Stimulated activated CD8-positive, alpha-beta memory T cell treated with anti-CD3 and anti-CD28 coated beads, Interleukin-4, amount 100 ng/mL, for 1 hour (primary cell): ENCODE measurements around the gene FKBP4.

ENCODE experiments used
- DNase-seq, 2 donors: peaks; one replicate each; pipeline ENCODE4 v3.0.0-alpha.2; 2020; ENCODE audit warnings: low read depth in 2 of 2, low spot score in 1 of 2

The FKBP4 gene

DNA sequence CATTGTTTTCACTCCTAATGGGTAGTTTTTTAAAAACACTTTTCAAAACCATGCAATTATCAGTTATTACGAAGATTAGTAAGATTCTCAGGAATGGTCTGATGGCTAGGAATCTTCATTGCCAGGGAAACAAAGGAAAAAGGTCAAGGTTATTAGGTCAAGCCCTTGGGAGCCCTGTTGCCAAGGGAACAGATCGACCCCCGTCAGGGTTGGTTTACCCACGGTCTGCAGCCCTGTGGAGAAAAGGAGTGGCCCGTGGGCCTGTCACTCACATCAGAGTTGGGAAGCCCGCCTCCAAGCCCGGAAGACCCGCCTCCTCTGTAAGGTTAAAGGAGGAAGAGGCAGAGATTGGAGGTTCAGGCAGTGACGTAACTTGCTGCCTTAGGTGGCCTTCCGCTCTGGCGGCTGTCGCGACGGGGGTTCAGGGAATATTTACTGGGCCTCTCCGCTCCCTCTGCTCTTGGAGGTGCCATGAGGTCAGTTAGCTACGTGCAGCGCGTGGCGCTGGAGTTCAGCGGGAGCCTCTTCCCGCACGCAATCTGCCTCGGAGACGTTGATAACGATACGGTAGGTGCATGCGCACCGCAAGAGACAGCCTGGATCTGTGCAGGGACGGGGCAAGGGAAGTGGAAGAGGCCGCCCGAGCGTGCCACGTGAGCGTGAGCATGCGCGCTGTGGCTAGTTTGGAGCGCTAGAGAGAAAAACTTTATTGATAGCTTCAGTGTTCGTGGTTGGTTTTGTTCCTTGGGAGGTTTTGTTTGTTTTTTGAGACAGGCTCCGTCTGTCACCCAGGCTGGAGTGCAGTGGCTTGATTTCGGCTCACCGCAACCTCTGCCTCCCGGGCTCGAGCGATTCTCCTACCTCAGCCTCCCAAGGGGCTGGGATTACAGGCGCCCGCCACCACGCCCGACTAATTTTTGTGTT is 17.8 kb downstream of the FKBP4 start, which contains the start of gene ITFG2:
Gene ITFG2 (plus strand): TSS at position 379 of the 924 bp plus-strand sequence. CDS start 93 bp downstream, at position 472.
- peak; percentile 84 to 89 for DNase-seq

DNA sequence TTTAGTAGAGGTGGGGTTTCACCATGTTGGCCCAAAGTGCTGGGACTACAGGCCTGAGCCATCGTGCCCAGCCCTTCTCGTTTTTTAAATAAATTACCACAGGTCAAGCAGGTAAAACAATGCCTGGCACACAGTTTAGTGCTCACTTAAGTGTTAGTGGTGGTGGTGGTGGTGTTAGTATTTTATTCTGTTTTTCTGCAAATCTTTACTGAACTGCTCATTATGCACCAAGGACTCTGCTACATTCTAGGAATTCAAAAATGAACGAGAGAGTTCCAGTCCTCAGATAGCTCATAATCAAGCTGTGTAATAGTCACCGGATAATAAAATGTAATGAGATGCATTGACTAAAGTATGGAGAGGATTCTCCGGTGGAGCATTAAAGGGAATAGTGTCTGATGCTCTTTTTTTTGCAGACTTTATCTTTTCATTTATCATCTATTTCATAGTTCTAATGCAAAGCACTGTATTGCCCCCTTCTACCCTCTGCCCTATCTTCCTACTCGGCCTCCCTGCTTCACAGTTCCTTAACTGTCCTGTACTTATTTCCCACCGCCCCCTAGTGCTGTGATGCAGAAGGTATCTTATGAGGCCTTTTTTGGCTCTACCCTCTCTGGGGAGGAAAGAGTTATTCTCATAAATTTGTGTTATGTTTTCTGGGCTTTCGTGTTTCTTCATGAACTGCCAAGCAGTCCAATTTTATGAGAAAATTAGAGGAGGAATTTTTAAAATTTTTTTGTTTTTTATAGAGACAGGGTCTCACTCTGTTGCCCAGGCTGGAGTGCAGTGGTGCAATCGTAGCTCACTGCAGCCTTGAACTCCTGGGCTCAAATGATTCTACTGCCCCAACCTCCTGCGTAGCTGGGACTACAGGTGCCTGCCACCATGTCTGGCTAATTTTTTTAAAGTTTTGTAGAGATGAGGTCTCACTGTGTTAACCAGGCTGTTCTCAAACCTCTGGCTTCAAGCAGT is 18.7 kb downstream of the FKBP4 start:
- DNase-seq, result no peak

DNA sequence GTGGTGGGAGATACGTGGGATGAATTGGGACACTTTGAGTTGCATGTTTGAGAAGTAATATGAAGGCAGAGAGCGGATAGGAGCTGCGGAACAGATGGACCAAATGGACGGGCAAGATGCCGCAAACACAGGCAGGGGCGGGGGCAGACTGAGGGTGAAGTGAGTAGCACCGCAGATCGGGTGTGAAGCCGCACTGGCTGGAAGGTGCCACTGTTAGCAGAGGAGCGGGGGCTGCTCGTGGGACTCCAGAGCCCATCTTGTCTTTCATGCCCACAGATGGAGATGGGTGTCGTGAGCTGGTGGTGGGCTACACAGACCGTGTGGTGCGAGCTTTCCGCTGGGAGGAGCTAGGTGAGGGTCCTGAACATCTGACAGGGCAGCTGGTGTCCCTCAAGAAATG is 25.0 kb downstream of the FKBP4 start:
- no peak for DNase-seq

DNA sequence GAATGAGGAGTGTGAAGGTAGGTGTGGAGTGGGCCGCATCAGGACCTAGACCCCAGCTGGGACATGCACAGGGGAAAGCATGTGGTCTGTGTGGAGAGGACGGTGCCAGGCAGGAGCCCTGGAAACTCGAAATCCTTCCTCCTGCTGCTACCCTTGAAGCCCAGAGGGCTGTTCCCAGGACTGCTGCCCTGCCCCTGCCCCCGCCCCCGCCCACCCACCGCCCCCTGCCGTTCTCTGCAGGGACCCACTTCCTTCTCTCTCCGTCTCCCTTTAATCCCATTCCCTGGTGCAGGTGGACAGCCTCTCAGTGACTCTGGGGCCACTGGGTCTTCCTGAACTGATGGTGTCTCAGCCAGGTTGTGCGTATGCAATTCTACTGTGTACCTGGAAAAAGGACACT is 25.7 kb downstream of the FKBP4 start:
- no peak for DNase-seq

DNA sequence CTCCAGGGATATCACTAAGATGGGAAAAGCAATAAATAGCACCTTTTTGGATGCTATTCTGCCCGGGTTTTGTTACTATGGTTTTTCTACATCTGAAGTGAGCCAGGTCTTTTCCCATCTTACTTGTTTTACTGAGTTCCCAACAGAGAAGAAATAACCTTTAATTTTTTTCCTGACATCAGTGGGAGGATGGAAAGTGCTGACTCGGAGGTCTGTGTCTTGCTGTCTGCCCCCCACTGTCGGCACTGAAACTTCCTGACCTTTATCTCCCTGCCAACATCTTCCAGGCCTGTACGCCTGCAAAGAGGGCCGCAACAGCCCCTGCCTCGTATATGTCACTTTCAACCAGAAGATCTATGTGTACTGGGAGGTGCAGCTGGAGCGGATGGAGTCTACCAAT is 28.7 kb downstream of the FKBP4 start:
- no peak for DNase-seq

DNA sequence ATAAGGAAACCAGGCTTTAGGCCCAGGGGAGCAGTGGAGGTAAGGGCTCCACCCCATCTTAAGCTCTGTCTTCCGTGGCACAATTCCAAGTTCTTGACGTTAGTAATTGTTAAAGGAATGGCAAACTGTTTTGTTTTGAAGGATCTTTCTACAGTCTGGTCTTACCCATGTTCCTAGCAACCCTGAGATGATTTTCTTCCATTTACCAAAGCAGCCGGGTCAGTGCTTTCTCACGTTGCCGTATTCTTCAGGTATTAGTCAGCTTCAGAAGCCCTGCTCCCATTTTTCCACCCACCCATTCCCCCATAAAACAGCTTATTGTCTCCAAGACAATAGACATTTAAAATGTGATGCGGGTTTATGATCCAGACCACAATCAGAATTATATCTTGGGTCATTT is 29.8 kb downstream of the FKBP4 start:
- no peak for DNase-seq

DNA sequence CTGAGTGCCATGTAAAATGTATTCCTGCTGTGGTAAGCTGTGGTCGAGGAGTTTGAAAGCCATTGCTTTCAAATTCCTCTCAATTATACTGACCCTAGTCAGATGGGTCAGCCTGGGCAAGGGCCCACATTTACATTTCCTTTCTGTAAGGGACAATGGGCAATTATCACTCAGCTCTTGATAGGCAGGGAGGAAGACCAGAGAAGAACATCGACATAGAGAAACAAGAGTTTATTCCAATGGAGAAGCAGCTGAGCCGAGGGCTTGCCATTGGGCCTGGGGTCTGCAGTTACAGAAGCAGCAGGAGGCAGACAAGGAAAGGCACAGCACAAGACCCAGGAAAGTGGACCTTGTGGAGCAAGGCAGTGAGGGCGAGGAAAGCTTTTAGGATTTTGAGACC is 30.4 kb downstream of the FKBP4 start:
- DNase-seq, result no peak

DNA sequence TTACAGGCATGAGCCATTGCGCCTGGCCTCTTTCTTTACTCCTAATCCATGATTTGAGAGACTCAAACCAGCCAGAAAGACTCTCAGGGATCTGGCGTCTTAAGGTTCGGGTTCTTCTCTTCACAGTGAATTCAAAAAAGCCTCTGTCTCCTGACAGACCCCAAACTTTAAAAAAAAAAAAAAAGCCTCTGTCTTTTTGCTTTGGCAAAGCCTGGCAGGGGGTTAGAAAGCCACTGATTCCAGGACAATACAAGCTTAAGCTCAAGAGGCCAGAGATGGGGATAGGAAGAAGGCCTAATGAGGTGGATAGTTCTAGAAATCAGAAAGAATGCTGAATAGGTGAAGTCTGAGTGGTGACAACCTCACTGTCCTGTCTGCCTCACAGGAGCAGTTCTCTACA is 31.3 kb downstream of the FKBP4 start:
- no peak for DNase-seq

DNA sequence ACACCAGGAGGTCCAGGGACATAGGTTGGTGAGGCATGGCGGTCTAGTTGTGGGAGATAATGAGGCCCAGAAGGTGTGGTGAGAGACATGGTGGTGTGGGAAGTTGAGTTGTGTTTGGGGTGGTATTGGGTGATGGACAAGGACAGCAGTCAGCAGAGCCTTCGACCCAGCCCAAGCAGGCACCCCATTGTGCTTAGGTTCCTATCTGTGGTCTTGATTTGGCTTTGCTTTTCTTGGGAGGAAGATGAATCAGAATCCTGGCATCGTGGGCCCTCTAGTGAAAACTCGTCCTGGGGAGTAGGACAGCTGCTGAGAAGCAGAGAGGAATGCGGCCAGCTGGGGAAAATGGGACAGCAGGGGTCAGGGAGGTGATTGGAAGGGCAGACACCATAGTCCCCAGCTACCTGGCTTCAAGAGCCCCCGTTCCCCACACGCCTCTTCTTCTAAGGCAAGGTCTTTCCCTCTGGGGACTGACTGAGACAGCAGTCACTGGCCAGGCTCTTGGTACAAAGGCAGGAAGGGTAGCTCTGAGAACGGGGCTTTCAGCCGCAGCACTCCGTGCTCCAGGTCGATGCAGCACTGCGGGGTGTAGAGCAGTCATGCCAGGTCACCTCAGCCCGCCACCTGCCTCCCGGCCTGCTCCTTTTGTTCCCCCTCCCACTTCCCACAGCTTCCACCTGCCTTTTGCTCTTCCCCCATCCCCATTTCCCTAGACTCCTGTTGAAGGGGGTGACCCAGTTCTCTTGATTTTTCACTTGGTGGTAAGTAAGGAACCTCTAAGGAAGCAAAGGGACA is 32.1 kb downstream of the FKBP4 start:
- no peak for DNase-seq

DNA sequence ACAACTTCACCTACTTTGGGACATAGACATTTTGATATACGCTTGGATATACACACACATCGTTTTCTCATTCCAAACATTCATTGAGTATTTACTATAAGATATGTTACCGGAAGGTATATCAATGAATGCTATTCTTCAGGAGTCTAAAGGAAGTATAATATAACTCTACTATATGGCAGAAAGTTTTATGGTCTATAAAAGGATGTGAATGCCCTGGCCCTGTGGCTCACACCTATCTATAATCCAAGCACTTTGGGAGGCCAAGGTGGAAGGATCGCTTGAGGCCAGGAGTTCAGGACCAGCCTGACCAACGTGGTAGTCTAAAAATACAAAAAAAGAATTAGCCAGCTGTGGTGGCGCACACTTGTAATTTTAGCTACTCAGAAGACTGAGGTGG is 34.5 kb downstream of the FKBP4 start:
- no peak for DNase-seq

DNA sequence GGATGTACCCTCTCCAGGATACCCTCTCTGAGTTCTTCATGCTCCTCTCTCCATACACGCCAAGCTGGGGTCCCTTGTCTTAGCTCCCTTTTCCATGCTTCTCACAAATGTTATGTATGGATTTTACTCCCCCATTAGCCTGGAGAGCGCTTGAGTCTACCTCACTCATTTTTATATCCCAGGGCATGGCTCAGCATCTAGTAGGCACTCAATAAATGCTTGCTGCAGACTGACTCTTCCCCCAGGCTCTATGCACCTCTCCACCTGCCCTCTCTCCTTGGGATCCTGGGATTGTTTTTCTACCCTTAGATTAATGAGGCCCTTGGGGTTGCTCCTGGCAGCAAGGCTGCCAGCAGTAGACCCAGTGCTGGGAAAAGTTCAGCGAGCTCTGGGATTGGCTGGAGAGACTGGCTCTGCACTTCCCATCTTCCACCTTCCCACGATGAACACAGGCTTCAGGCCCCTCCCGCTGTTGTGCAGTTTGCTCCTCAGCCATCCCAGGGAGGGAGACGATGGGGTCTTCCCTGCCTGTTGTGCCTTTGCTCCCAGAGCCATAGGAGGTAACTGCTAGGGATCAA is 37.9 kb downstream of the FKBP4 start:
- DNase-seq, result no peak

DNA sequence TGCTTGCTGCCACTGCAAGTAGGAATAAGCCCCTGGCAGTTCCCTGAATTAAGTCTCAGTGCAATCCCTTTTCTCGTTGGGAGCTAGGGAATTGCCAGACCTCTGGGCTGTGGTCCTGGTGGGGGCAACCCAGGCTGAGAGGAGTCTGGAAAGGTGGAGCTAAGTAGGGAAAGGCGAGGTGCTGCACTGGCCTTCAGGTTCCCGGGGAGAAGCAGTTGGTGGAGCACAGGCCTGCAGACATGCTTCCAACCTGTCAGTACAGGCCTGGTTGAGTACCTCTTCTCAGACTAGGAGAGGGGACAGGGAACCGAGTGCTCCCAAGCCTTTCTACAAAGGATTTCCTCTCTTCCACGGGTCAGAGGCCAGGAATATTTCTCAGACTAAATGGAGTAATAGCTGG is 38.6 kb downstream of the FKBP4 start:
- no peak for DNase-seq

DNA sequence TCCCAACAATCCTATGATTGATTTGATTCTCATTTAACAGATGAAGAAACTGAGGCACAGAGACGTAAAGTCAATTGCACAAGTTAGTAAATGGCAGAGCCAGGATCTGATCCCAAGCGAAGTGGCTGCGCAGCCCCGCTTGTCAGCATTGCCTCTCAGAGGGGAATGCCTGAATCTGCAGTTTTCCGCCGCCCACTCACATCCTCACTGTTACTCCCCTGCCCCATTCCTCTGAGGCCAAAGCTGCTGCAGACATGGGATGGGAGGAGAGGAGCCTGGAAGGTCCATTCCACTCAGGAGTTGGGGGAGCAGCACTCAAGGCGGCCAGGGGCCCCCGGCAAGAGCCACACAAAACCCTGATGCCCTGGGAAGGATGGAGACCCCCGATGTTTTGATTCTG is 39.0 kb downstream of the FKBP4 start:
- DNase-seq, result no peak

DNA sequence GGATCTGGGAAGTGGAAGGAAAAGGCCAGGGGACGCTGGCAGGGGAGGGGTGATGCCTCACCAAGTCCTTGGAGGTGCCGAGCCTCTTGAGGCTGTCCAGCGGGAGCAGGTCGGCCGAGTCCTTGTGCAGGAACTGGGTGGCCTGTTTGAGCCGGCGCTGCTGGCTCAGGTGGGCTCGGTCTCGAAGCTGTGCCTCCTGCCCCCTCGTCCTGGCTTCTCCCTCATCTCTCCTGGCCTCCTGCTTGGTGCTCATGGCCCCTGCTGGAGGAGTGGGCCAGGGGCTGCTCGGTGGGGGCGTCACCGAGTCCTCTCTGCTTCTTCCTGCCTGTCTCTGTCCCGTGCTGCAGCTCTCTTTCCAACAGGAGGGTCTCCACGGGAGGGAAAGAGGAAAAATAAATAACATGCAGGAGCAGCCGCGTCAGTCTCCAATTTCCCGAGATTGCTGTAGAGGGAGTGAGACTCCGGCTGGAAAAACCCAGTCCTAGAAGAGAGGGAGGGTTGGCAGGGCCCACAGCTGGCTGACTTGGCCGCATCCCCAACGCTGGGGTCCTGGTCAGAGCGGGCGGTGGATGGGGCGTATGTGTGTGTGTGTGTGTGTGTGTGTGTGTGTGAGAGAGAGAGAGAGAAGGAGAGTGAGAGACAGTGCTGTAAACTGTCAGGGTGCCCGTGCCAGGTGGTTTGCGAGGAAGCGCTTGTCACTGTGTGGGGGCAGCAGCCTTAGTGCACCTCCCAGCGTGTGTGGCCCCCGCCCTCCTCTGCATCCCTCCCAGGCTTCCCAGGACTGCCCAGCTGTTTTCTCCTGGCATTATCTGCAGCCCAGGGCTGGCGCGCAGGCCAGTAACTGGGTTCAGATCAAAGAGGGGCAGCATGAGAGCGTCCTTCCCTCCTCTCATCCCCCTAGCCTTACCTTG is 40.1 kb downstream of the FKBP4 start, which contains the start of gene NRIP2:
Gene NRIP2 (minus strand): TSS at position 455 of the 911 bp plus-strand sequence. CDS start 52 bp downstream, at position 403.
- no peak for DNase-seq

DNA sequence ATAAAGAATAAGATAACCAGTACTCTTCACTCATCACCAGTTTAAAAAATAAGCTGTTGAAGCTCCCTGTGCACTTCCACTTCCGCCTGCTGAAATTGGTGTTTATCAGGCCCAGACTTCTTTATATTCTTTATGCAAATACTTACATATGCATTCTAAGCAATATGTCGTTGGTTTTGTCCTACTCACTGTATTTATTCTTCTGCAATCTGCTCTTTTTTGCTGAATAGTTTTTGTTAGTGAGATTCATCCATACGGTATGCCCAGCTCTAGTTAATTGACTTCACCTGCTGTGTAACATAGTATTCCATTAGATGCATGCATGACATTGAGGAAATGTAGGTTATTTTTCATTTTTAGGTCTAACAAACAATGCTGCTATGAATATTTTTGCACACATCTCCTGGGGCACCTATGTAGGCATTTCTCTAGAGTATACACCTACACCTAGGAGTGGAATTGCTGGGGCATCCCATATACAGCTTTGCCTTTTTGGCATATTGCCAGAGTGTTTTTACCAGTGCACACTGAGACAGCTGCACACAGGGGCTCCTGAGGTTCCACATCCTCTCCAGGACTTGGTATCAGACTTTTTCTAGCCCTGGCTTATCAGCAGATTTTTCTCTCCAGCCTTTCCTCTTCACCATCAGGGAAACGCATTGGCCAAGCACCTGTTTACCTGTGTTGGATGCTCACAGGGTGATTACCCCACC is 41.1 kb downstream of the FKBP4 start:
- no peak for DNase-seq

DNA sequence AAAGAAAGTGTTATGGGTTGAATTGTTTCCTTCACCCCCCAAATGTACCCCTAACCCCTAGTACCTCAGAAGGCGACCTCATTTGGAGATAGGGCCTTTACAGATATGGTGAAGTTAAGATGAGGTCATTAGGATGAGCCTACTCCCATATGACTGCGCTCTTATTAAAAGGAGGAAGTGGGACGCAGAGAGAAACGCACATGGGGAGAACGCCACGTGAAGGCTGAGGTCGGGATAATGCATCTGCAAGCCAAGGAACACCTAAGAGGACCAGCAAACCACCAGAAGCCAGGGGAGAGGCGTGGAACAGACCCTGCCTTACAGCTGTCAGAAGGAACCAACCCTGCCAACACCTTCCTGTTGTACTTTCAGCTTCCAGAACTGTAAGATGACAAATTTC is 41.8 kb downstream of the FKBP4 start:
- DNase-seq, result no peak

DNA sequence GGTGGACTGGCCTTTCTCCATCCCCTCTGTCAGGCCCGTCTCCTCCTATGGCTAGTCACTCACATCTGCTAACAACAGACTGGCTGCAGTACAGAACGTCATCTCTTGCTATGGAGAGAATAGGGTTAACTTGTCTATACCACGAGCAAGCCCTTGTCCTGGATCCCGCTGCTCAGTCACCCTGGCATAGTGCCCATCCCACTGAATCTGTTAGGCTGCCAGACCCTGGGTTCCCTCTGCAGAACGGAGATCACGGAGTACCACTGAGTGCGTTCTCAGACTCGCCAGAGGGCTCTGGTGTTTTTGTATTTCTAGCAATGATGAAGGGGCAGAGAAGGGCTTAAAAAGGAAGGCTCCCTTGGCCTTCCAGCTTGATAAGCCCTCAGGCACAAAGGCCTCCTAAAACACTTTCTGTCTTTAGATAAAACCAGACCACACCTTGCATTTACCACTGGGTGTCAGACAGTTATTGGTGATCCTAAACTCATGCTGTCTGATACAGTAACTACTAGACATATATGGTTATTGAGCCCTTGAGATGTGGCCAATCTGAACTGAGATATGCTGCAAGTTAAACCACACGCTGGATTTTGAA is 46.4 kb downstream of the FKBP4 start:
- DNase-seq, result no peak

DNA sequence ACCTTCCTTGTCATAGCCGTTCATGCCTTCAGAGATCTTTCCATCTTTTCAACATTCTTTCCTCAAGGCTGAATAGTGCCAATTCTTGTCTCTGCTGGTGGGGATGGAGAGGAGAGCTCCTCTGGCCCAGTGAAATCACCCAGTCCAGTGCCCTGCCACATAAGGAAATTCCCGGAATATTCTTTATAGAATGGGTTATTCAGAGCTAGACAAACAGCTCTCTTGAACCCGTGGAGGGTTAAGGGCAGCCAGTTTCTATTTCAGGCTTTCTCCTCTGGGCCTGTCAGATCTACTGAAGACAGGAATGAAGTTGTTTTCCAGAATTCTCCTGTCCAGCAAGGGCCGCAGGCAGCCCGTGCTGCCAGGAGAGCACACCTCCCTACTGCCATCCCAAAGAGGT is 48.2 kb downstream of the FKBP4 start:
- DNase-seq, result no peak
